GM12864 (cell line): ENCODE results near the gene NAA25.

ENCODE experiments used
- DNase-seq: peaks from one replicate; pipeline ENCODE4 v3.0.0-alpha.2; 2011; ENCODE audit warnings: low read depth
- H3K4me3 ChIP-seq: 2 replicates; pipeline ENCODE4 v1.5.1; 2011; ENCODE audit warnings: mild to moderate bottlenecking, low read depth, low read length, control low read depth
- CTCF ChIP-seq: IDR thresholded peaks from 2 replicates; pipeline ENCODE4 v1.5.1; 2011; ENCODE audit warnings: low read depth, mild to moderate bottlenecking, moderate library complexity, low read length, control low read depth, inconsistent platforms; ENCODE audit errors: missing control alignments

The NAA25 gene

DNA sequence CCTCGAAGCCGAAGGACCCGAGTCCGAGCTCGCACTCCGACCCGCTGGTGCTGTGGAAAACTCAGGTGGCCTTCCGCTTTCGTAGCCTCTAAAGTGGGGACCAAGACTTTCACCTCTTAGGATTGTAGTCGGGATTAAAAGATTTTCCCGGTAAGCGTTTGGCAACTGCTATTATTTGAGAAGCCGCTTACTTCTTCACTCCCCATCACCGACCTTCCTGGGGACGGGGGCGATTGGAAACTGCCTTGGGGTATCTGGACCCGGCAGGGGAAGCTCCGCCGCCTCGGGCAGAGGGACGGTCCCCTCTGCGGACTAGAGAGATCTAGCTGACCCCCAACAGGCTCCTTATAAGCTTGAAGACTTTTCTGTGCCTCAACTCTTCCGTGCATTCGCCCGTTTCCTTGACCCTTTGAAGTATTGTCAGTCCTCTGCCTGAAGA is 17.4 kb upstream of the NAA25 start:
- no peak for TF ChIP-seq CTCF
- H3K4me3 ChIP-seq = peak overlapping the region; percentile 75
- DNase-seq = no peak

- peak within 1 kb of the TSS; percentile 75 for H3K4me3 ChIP-seq
- no peak for TF ChIP-seq CTCF
- peak; percentile 92 for DNase-seq
Measured at GRCh38 chr12:112125250-112125999, 16.8 kb upstream of the NAA25 start, which contains the start of gene TRAFD1. Gene TRAFD1, plus strand, starts transcription at chr12:112125560. Its CDS starts 4,963 bp downstream, at chr12:112130523.

DNA sequence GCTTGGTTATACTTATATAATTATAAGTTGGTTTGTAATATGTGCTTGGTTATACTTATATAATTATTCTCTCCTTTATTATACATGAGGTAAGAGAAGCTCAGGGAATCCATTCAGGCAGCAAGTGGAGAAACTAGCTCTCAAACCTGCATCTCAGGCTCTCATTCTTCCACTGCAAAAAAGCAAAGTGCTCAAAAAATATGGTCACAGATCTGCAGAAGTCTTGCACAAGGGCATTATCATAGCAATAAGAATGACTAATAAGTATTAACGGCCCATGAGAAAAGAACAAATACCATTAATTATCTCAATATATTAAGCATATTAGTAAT is 16.3 kb upstream of the NAA25 start:
- no peak for TF ChIP-seq CTCF
- DNase-seq = no peak
- no peak overlapping the region for H3K4me3 ChIP-seq

DNA sequence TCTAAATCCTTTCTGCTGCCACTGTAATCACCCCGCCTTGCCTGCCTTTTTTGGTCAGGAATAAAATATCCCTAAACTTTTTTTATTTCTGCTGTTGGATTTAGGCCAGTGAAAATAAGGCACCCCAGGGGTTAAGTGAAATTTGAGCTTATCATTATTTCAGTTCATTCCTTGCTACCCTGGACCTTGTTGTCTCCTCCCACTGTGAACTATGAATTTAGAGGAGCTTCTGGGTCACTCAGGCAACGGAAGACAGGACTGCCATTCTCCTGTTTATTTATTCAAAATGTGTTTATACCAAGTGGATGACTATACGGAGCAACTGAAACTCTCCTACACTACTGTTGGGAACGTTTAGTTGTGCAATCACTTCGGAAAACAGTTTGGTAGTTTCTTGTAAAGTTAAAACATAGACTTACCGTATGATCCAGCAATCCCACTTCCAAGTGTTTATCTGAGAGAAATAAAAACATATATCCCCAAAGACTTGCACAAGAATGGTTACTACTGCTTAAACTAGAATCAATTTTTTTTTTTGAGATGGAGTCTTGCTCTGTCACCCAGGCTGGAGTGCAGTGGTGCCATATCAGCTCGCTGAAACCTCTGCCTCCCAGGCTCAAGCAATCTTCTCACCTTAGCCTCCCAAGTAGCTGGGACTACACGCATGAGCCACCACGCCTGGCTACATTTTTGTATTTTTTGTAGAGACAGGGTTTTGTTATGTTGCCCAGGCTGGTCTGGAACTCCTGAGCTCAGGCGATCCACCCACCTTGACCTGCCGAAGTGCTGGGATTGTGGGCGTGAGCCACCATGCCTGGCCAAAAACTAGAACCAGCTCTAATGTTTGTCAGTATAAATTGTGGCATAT is 14.5 kb upstream of the NAA25 start:
- DNase-seq = no peak
- no peak for TF ChIP-seq CTCF

GRCh38 chr12:112121780-112122565 is 13.4 kb upstream of the NAA25 start:
- DNase-seq = no peak
- no peak overlapping the region for H3K4me3 ChIP-seq
- no peak for TF ChIP-seq CTCF

More for the DNA sequence above, 14.5 kb upstream of the NAA25 start:
- H3K4me3 ChIP-seq = no peak overlapping the region

GRCh38 chr12:112117685-112118084 is 9.1 kb upstream of the NAA25 start:
- no peak for DNase-seq
- no peak for TF ChIP-seq CTCF
- H3K4me3 ChIP-seq = no peak overlapping the region
